GM23248 (cell line): ENCODE measurements around the gene EMC9.

ENCODE experiments used
- EZH2 ChIP-seq: fragments of 200-600 bp; sonication (generic); IDR thresholded peaks from 2 replicates; pipeline ENCODE4 v1.6.1; 2018; ENCODE audit warnings: antibody characterized with exemption, mild to moderate bottlenecking; ENCODE audit not compliant: insufficient read depth, poor library complexity, severe bottlenecking
- EZH2phosphoT487 ChIP-seq: fragments of 200-600 bp; sonication (generic); IDR thresholded peaks from 2 replicates; pipeline ENCODE4 v1.6.1; 2018; ENCODE audit warnings: antibody characterized with exemption, moderate library complexity, mild to moderate bottlenecking, low read depth; ENCODE audit not compliant: insufficient read depth

- no peak for TF ChIP-seq EZH2phosphoT487
- no peak for TF ChIP-seq EZH2
These were observed 5.3 kb downstream of the EMC9 start, which contains the start of gene PSME1 for GRCh38 chr14:24135834-24136683.
